A673 (cell line): ENCODE measurements around the gene ECEL1. TPM values are rescaled to one million over a fixed set of nuclear protein-coding genes. Genes with fewer than 3 reads are reported as not detected.

ENCODE experiments used
- BruUV-seq: library from RNA; stranded (reverse); fragments of 400-500 nt; replicated peaks from 2 replicates; lab custom pipeline; 2021; lab: Mats Ljungman, UMichigan
- CTCF ChIA-PET: fragments of 300-600 bp; sonication (Branson Sonifier 250); formaldehyde crosslinking; loops from one replicate; lab custom pipeline; 2022; ENCODE audit warnings: antibody characterized with exemption; lab: Charles Lee
- POLR2A ChIA-PET: fragments of 300-600 bp; sonication (Branson Sonifier 250); formaldehyde crosslinking; loops from one replicate; lab custom pipeline; 2022; ENCODE audit warnings: antibody characterized with exemption; ENCODE audit not compliant: low non-redundant PET; lab: Charles Lee
- DNase-seq: peaks from one replicate; pipeline ENCODE4 v3.0.0-alpha.2; 2015; ENCODE audit warnings: low spot score
- H3K27ac ChIP-seq: fragments of 200-600 bp; sonication (generic); 2 replicates; pipeline ENCODE4 v1.5.1; 2016; ENCODE audit warnings: mixed run types, low read depth, mild to moderate bottlenecking, mixed read lengths, antibody characterized with exemption, low read length; ENCODE audit not compliant: poor library complexity, severe bottlenecking
- H3K27me3 ChIP-seq: fragments of 200-600 bp; sonication (generic); replicated peaks from 2 replicates; pipeline ENCODE4 v1.6.1; 2017; ENCODE audit warnings: mixed run types, low read depth, mild to moderate bottlenecking, mixed read lengths, antibody characterized with exemption, low read length; ENCODE audit not compliant: insufficient read depth, poor library complexity
- H3K36me3 ChIP-seq: fragments of 200-600 bp; sonication (generic); 2 replicates; pipeline ENCODE4 v1.6.1; 2016; ENCODE audit warnings: mixed run types, mild to moderate bottlenecking, mixed read lengths, antibody characterized with exemption, low read length; ENCODE audit not compliant: insufficient read depth, poor library complexity, severe bottlenecking
- H3K4me1 ChIP-seq: fragments of 200-600 bp; sonication (generic); 2 replicates; pipeline ENCODE4 v1.6.1; 2017; ENCODE audit warnings: mixed run types, mild to moderate bottlenecking, mixed read lengths, antibody characterized with exemption, low read length; ENCODE audit not compliant: insufficient read depth, poor library complexity, severe bottlenecking
- H3K4me3 ChIP-seq: fragments of 200-600 bp; sonication (generic); 2 replicates; pipeline ENCODE4 v1.5.1; 2016; ENCODE audit warnings: low read depth, mixed run types, mild to moderate bottlenecking, mixed read lengths, low read length; ENCODE audit not compliant: poor library complexity, severe bottlenecking
- H3K9me3 ChIP-seq: fragments of 200-600 bp; sonication (generic); 2 replicates; pipeline ENCODE4 v1.6.1; 2016; ENCODE audit warnings: mixed run types, low read depth, mild to moderate bottlenecking, mixed read lengths, antibody characterized with exemption, low read length; ENCODE audit not compliant: poor library complexity, severe bottlenecking
- CTCF ChIP-seq: fragments of 300-800, 200-600 bp; sonication (generic); conservative IDR thresholded peaks from 2 replicates; pipeline ENCODE4 v1.5.1; 2017; ENCODE audit warnings: low read depth, mild to moderate bottlenecking, antibody characterized with exemption, low read length, moderate library complexity, mixed read lengths
- EZH2 ChIP-seq: fragments of 200-600 bp; sonication (generic); IDR thresholded peaks from 2 replicates; pipeline ENCODE4 v1.6.1; 2017; ENCODE audit warnings: borderline replicate concordance, low read depth, mild to moderate bottlenecking, mixed read lengths, antibody characterized with exemption, low read length; ENCODE audit not compliant: poor library complexity, severe bottlenecking
- intact Hi-C: fragments of 100-400 bp; cut with micrococcal nuclease; formaldehyde crosslinking; loops from one replicate; pipeline ENCODE4 v1.10.0; 2022; ENCODE audit not compliant: unreplicated experiment
- total RNA-seq: library from RNA; stranded (reverse); gene quantifications from 2 replicates; pipeline ENCODE4 v1.2.3, GENCODE V29; 2021

The ECEL1 gene
- total RNA-seq, 1 experiment from 2014 or later, result 0.19 TPM

GRCh38 chr2:232523682-232524597 is 36.3 kb upstream of the ECEL1 start:
- H3K4me3 ChIP-seq, result peak overlapping the region; percentile 14
- intact Hi-C loops, result loop anchor here (2.0 to 5.0 kb wide), 2 partner anchors 79 to 617 kb away; no protein-coding TSS in a partner anchor
- H3K36me3 ChIP-seq, result no peaks in the 10 kb centered on the region
- POLR2A ChIA-PET, result no interaction called here
- no TSS peak for BruUV-seq
- CTCF ChIA-PET, result interaction anchor here (0.6 kb wide), 1 partner anchor 30 kb away, joined by 4 read pairs; no protein-coding TSS in a partner anchor
- DNase-seq, result peak; percentile 60
- no peaks in the 10 kb centered on the region for H3K9me3 ChIP-seq
- peaks cover 7% of the 10 kb centered on the region for H3K4me1 ChIP-seq
- H3K27ac ChIP-seq, result no peak overlapping the region
- H3K27me3 ChIP-seq, result peaks cover 31% of the 10 kb centered on the region
- TF ChIP-seq CTCF (peak; percentile 50), EZH2 (peak; percentile 78)

- Histone ChIP-seq H3K4me1 (peaks cover 7% of the 10 kb centered on the region), H3K4me3 (no peak overlapping the region), H3K27me3 (peaks cover 31% of the 10 kb centered on the region), H3K27ac (no peak overlapping the region), H3K9me3 (no peaks in the 10 kb centered on the region), H3K36me3 (no peaks in the 10 kb centered on the region)
- no TSS peak for BruUV-seq
- intact Hi-C loops, result loop anchor here (2.0 to 5.0 kb wide), 2 partner anchors 79 to 616 kb away; no protein-coding TSS in a partner anchor
- ChIA-PET CTCF (interaction anchor here (0.6 kb wide), 1 partner anchor 29 kb away, joined by 4 read pairs; no protein-coding TSS in a partner anchor), POLR2A (no interaction called here)
- no peak for DNase-seq
- no peak for TF ChIP-seq EZH2
- no peak for TF ChIP-seq CTCF
Measured at GRCh38 chr2:232523402-232523681, 35.7 kb upstream of the ECEL1 start.

- H3K9me3 ChIP-seq, result no peaks in the 10 kb centered on the region
- H3K36me3 ChIP-seq, result no peaks in the 10 kb centered on the region
- peaks cover 7% of the 10 kb centered on the region for H3K4me1 ChIP-seq
- ChIA-PET POLR2A (no interaction called here), CTCF (interaction anchor here (1.0 to 1.3 kb wide), 2 partner anchors 49 to 76 kb away, joined by 3 read pairs; no protein-coding TSS in a partner anchor)
- BruUV-seq, result no TSS peak
- H3K27ac ChIP-seq, result no peak overlapping the region
- DNase-seq, result no peak
- intact Hi-C loops, result loop anchor here (2.0 to 5.0 kb wide), 2 partner anchors 78 to 616 kb away; no protein-coding TSS in a partner anchor
- TF ChIP-seq EZH2 (no peak), CTCF (no peak)
- peaks cover 31% of the 10 kb centered on the region for H3K27me3 ChIP-seq
- no peak overlapping the region for H3K4me3 ChIP-seq
Measured at GRCh38 chr2:232522623-232523401, 35.2 kb upstream of the ECEL1 start.
